PC-9 (cell line): ENCODE data around the gene UNC13B.

ENCODE experiments used
- CTCF ChIP-seq: fragments of 200-600 bp; sonication (generic); conservative IDR thresholded peaks from 2 replicates; pipeline ENCODE4 v1.6.1; 2017; ENCODE audit warnings: mixed run types, antibody characterized with exemption, mild to moderate bottlenecking, moderate library complexity
- EZH2 ChIP-seq: fragments of 200-600 bp; sonication (generic); IDR thresholded peaks from 2 replicates; pipeline ENCODE4 v1.8.0; 2017; ENCODE audit warnings: antibody characterized with exemption, low read depth

- TF ChIP-seq CTCF (no peak), EZH2 (no peak)
Measured at GRCh38 chr9:35415402-35416097, 253.7 kb downstream of the UNC13B start.
